ENCODE measurements around the gene RDX.

DNA sequence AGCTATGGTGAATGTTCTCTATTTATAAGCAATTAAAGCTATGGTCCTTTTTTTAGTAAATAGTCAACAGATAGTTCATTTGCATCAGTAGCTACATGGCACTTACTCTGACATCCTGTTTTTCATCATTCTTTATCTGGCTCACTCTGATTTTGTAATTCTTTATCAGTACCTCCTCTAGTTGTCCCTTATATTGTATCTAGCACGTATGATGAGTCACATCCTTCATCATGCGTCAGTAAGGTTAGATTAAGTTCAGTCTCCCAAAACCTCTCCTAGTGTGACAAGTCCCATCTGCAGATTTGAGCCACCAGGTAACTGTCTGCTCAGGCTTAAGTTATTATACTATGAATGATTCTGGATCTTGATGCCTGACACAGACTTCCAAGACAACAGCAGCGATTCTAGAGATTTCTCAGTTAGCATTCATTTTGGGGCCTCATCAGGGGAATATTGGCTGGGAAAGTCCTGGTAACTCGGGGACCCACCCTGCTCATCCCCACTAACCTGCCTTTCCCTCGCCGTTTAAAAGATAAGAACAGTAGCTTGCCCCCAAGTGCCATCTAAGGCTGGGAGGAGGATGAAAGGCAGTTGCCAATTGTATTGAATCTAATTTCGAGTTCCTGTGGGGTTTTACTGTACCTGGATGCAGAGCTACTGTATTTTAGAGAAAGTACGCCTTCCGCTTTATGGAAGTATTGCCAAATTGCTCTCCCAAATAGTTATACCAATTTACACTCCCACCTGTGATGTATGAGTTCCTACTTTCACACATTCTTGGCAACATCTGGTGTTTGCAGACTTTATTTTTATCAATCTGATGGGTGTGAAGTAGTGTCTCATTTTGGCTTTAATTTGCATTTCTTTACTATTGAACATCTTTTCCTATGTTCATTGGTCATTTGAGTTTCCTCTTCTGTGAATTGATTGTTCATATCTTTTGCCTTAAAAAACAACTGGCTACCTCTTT is 147.4 kb downstream of the RDX start:
- TF ChIP-seq, protein P1, sequence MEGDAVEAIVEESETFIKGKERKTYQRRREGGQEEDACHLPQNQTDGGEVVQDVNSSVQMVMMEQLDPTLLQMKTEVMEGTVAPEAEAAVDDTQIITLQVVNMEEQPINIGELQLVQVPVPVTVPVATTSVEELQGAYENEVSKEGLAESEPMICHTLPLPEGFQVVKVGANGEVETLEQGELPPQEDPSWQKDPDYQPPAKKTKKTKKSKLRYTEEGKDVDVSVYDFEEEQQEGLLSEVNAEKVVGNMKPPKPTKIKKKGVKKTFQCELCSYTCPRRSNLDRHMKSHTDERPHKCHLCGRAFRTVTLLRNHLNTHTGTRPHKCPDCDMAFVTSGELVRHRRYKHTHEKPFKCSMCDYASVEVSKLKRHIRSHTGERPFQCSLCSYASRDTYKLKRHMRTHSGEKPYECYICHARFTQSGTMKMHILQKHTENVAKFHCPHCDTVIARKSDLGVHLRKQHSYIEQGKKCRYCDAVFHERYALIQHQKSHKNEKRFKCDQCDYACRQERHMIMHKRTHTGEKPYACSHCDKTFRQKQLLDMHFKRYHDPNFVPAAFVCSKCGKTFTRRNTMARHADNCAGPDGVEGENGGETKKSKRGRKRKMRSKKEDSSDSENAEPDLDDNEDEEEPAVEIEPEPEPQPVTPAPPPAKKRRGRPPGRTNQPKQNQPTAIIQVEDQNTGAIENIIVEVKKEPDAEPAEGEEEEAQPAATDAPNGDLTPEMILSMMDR (conservative IDR thresholded peaks at IDR 0.05), result no peak
- no peak for TF ChIP-seq EZH2 (IDR thresholded peaks at IDR 0.05; ENCODE audit: low read depth)

Data from PC-9 (cell line).